ENCODE results near the gene MLPH.
A peak's percentile ranks its signal among the peaks of the same experiment; 100 is the strongest.

MLPH gene

DNA sequence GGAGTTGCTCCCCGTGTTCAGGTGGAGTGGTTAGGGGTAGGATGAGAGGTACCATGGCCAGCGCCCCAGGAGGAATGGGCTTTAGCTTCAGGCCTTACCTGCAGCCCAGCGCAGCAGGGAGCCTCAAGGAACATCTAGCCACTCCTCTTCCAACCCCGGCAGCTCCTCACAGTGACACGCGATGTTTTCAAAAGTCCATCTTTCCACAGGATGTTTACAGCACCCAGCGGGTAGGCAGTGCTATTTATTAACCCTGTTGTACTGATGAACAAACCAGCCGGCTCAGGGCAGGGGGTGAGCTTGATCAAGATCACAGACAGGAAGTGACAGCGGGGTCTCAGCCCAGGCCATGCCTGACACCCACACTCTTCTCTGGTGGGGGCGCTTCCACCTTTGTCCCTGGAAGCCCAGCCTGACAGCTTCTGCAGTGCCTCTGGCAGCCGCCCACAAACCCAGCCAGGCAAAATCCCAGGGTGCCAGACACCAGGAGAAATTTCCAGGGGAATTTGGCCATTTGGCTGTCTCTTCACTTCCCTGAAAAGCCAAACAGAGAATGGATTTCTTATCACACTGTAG is 60.9 kb downstream of the MLPH start:
- no peak overlapping the region for H3K18ac ChIP-seq (ENCODE audit: low read length)
- H2BK5ac ChIP-seq (ENCODE audit: low read length): no peak overlapping the region
- no peak overlapping the region for H3K23ac ChIP-seq (ENCODE audit: low read depth, low read length, poor library complexity)
- peaks cover 0 to 2% (median 0%) of the 10 kb centered on the region in 3 experiments for H3K27me3 ChIP-seq (ENCODE audit: control insufficient read depth in 3 of 3, insufficient read depth in 3 of 3, low read depth in 1 of 3, low read length in 3 of 3)
- no peak overlapping the region for H3K14ac ChIP-seq (ENCODE audit: low read length)
- WGBS, 2 donors (ENCODE audit: extremely low coverage in 2 of 2, insufficient read length in 2 of 2, insufficient replicate concordance in 1 of 2): no CpG with 5 or more reads among the region's 11 CpGs
- no peak overlapping the region for H2AK5ac ChIP-seq (ENCODE audit: low read depth, low read length)
- no peak overlapping the region for H4K91ac ChIP-seq (ENCODE audit: low read depth, low read length, poor library complexity)
- no peak overlapping the region for H3K4ac ChIP-seq (ENCODE audit: low read length)
- peaks cover 0 to 2% of the 10 kb centered on the region in 2 donors for H3K9me3 ChIP-seq (replicated peaks in 1 of 2; ENCODE audit: control insufficient read depth in 2 of 2, insufficient read depth in 1 of 2, low read depth in 1 of 2, low read length in 2 of 2)
- no peak overlapping the region for H3K4me3 ChIP-seq (ENCODE audit: low read length in 2 of 2)
- H3K79me1 ChIP-seq (ENCODE audit: low read depth, low read length): no peaks in the 10 kb centered on the region
- H3K4me1 ChIP-seq (ENCODE audit: control insufficient read depth in 2 of 2, insufficient read depth in 1 of 2, low read depth in 1 of 2, low read length in 2 of 2): peaks cover 0 to 2% of the 10 kb centered on the region in 2 donors
- H3K36me3 ChIP-seq (replicated peaks in 1 of 2; ENCODE audit: control insufficient read depth in 2 of 2, insufficient read depth in 2 of 2, low read length in 2 of 2): no peaks in the 10 kb centered on the region
- H2BK12ac ChIP-seq (ENCODE audit: low read length): no peak overlapping the region
- no peak overlapping the region for H3K9ac ChIP-seq (ENCODE audit: low read depth, low read length, poor library complexity)
- H3K4me2 ChIP-seq (ENCODE audit: insufficient read depth, low read length, poor library complexity, severe bottlenecking): no peak overlapping the region
- H2BK120ac ChIP-seq (ENCODE audit: low read depth, low read length): no peak overlapping the region
- no peak overlapping the region for H2BK15ac ChIP-seq (ENCODE audit: low read length)
- no peak overlapping the region for H4K8ac ChIP-seq (ENCODE audit: low read depth, low read length)
- no peak overlapping the region for H3K27ac ChIP-seq (replicated peaks; ENCODE audit: low read length)
- H2AFZ ChIP-seq (ENCODE audit: low read length): no peak overlapping the region
- no peak for DNase-seq (ENCODE audit: low spot score)

DNA sequence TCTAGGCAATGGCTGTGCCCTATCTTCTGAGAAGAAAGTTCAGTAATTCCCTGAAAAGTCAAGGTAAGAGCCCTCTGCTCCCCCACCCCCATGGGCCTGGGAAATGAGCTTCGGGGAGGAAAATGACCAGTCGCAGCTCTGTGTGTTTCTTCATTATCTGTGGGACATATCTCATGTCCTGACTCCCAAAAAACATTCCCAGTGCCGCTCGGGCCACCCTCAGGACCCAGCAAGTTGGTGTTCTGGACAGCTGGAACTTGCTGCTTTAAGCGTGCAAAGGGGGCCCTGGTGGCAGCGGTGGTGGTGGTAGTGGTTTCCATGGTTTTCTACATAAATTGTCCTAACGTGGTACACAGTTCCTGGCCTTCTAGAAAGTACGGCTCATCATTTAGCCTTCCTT is 62.2 kb downstream of the MLPH start:
- Histone ChIP-seq H3K4me1 (ENCODE audit: control insufficient read depth in 2 of 2, insufficient read depth in 1 of 2, low read depth in 1 of 2, low read length in 2 of 2) (peaks cover 0 to 2% of the 10 kb centered on the region in 2 donors), H2AK5ac (ENCODE audit: low read depth, low read length) (no peak overlapping the region), H3K4ac (ENCODE audit: low read length) (no peak overlapping the region), H2BK120ac (ENCODE audit: low read depth, low read length) (no peak overlapping the region), H2AFZ (ENCODE audit: low read length) (no peak overlapping the region), H3K27me3 (ENCODE audit: control insufficient read depth in 3 of 3, insufficient read depth in 3 of 3, low read depth in 1 of 3, low read length in 3 of 3) (peaks cover 0 to 2% (median 0%) of the 10 kb centered on the region in 3 experiments), H3K79me1 (ENCODE audit: low read depth, low read length) (no peaks in the 10 kb centered on the region), H2BK15ac (ENCODE audit: low read length) (no peak overlapping the region), H3K23ac (ENCODE audit: low read depth, low read length, poor library complexity) (peak overlapping the region; percentile 16), H3K14ac (ENCODE audit: low read length) (no peak overlapping the region), H3K27ac (replicated peaks; ENCODE audit: low read length) (no peak overlapping the region), H3K9me3 (replicated peaks in 1 of 2; ENCODE audit: control insufficient read depth in 2 of 2, insufficient read depth in 1 of 2, low read depth in 1 of 2, low read length in 2 of 2) (peaks cover 0 to 8% of the 10 kb centered on the region in 2 donors), H4K8ac (ENCODE audit: low read depth, low read length) (no peak overlapping the region), H3K36me3 (replicated peaks in 1 of 2; ENCODE audit: control insufficient read depth in 2 of 2, insufficient read depth in 2 of 2, low read length in 2 of 2) (no peaks in the 10 kb centered on the region), H3K9ac (ENCODE audit: low read depth, low read length, poor library complexity) (no peak overlapping the region), H4K91ac (ENCODE audit: low read depth, low read length, poor library complexity) (no peak overlapping the region), H2BK12ac (ENCODE audit: low read length) (no peak overlapping the region), H3K18ac (ENCODE audit: low read length) (no peak overlapping the region), H3K4me2 (ENCODE audit: insufficient read depth, low read length, poor library complexity, severe bottlenecking) (no peak overlapping the region), H2BK5ac (ENCODE audit: low read length) (no peak overlapping the region), H3K4me3 (ENCODE audit: low read length in 2 of 2) (no peak overlapping the region)
- no peak for DNase-seq (ENCODE audit: low spot score)
- no CpG with 5 or more reads among the region's 8 CpGs for WGBS, 2 donors (ENCODE audit: extremely low coverage in 2 of 2, insufficient read length in 2 of 2, insufficient replicate concordance in 1 of 2)

DNA sequence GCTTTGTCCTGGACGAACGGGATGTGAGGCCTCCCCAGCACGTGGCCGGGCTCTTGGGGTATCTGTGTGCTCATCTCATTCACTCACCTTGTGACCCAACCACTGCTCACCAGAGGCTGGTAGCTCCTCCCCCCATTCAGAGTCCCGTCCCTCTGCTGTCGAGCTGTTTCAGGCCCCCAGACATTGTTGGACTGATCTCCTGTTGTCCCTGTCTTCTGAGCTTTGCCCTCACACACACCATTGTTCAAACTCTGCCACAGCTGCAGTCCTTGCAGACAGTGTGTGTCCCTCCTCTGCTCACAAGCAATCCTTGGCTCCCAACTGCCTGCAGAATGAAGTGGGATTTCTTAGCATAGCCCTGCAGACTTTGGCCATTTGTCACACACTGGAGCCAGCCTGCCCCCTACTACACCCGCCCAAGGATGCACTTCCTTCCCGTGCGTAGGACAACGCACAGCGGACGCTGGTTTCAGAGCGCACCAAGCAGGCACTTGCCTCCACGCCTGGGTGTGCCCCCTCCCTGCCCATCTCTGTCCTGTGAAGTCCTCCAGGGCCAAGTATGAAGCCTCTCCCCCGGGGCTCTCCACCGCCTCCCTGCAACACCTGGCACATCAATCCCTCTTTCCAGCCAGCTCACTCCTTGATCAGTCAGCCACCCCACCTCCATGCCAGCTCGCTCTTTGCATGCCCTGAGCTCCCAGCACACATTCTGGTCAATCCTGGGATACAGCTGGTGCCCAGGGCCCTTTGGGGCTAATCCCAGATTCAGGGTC is 62.8 kb downstream of the MLPH start:
- peaks cover 0 to 2% (median 0%) of the 10 kb centered on the region in 3 experiments for H3K27me3 ChIP-seq (ENCODE audit: control insufficient read depth in 3 of 3, insufficient read depth in 3 of 3, low read depth in 1 of 3, low read length in 3 of 3)
- no peak overlapping the region for H3K4ac ChIP-seq (ENCODE audit: low read length)
- no CpG with 5 or more reads among the region's 17 CpGs for WGBS, 2 donors (ENCODE audit: extremely low coverage in 2 of 2, insufficient read length in 2 of 2, insufficient replicate concordance in 1 of 2)
- no peak overlapping the region for H2AFZ ChIP-seq (ENCODE audit: low read length)
- H3K14ac ChIP-seq (ENCODE audit: low read length): no peak overlapping the region
- H3K23ac ChIP-seq (ENCODE audit: low read depth, low read length, poor library complexity): peak overlapping the region; percentile 16
- DNase-seq (ENCODE audit: low spot score): no peak
- no peak overlapping the region for H3K27ac ChIP-seq (replicated peaks; ENCODE audit: low read length)
- no peak overlapping the region for H2BK120ac ChIP-seq (ENCODE audit: low read depth, low read length)
- no peaks in the 10 kb centered on the region for H3K79me1 ChIP-seq (ENCODE audit: low read depth, low read length)
- no peak overlapping the region for H2BK15ac ChIP-seq (ENCODE audit: low read length)
- peak overlapping the region; percentile 7 for H2BK12ac ChIP-seq (ENCODE audit: low read length)
- H3K18ac ChIP-seq (ENCODE audit: low read length): peak overlapping the region; percentile 15
- H3K4me3 ChIP-seq (ENCODE audit: low read length in 2 of 2): no peak overlapping the region
- no peak overlapping the region for H2BK5ac ChIP-seq (ENCODE audit: low read length)
- no peak overlapping the region for H3K4me2 ChIP-seq (ENCODE audit: insufficient read depth, low read length, poor library complexity, severe bottlenecking)
- no peak overlapping the region for H4K8ac ChIP-seq (ENCODE audit: low read depth, low read length)
- H3K4me1 ChIP-seq (ENCODE audit: control insufficient read depth in 2 of 2, insufficient read depth in 1 of 2, low read depth in 1 of 2, low read length in 2 of 2): peaks cover 0 to 2% of the 10 kb centered on the region in 2 donors
- H2AK5ac ChIP-seq (ENCODE audit: low read depth, low read length): peak overlapping the region; percentile 14
- peaks cover 0 to 8% of the 10 kb centered on the region in 2 donors for H3K9me3 ChIP-seq (replicated peaks in 1 of 2; ENCODE audit: control insufficient read depth in 2 of 2, insufficient read depth in 1 of 2, low read depth in 1 of 2, low read length in 2 of 2)
- no peaks in the 10 kb centered on the region for H3K36me3 ChIP-seq (replicated peaks in 1 of 2; ENCODE audit: control insufficient read depth in 2 of 2, insufficient read depth in 2 of 2, low read length in 2 of 2)
- H4K91ac ChIP-seq (ENCODE audit: low read depth, low read length, poor library complexity): no peak overlapping the region
- H3K9ac ChIP-seq (ENCODE audit: low read depth, low read length, poor library complexity): peak overlapping the region; percentile 38

DNA sequence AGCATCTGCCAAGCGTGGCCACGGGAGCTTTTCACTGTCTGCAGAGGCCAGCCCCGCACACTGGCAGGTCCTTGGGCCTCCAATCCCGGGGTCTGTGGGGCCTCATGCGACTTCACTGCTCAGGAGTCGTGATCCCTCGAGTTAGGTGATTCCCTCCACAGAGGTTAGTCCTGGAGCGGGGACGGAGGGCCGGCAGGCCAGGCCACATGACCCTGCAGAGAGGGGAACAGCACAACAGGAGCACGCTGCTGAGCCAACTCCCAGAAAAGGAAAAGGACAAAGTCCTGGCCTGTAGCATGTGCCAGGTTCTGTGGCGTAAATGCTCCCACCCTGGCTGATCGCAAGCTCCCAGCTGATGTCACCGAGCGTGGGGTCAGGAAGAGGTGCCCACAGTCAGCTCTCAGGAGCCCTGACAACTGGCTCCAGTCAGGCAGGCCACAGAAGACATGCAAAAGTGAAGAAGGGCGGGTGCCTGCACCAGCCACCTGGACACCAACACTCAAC is 64.1 kb downstream of the MLPH start:
- no peak overlapping the region for H3K18ac ChIP-seq (ENCODE audit: low read length)
- no peak overlapping the region for H2AFZ ChIP-seq (ENCODE audit: low read length)
- H2AK5ac ChIP-seq (ENCODE audit: low read depth, low read length): peak overlapping the region; percentile 24
- H4K91ac ChIP-seq (ENCODE audit: low read depth, low read length, poor library complexity): no peak overlapping the region
- peaks cover 0 to 12% of the 10 kb centered on the region in 2 donors for H3K9me3 ChIP-seq (replicated peaks in 1 of 2; ENCODE audit: control insufficient read depth in 2 of 2, insufficient read depth in 1 of 2, low read depth in 1 of 2, low read length in 2 of 2)
- no peak overlapping the region for H2BK15ac ChIP-seq (ENCODE audit: low read length)
- no peak for DNase-seq (ENCODE audit: low spot score)
- H3K4me1 ChIP-seq (ENCODE audit: control insufficient read depth in 2 of 2, insufficient read depth in 1 of 2, low read depth in 1 of 2, low read length in 2 of 2): peaks cover 0 to 2% of the 10 kb centered on the region in 2 donors
- H4K8ac ChIP-seq (ENCODE audit: low read depth, low read length): no peak overlapping the region
- no peak overlapping the region for H2BK12ac ChIP-seq (ENCODE audit: low read length)
- no peak overlapping the region for H3K4ac ChIP-seq (ENCODE audit: low read length)
- peaks cover 0 to 2% (median 0%) of the 10 kb centered on the region in 3 experiments for H3K27me3 ChIP-seq (ENCODE audit: control insufficient read depth in 3 of 3, insufficient read depth in 3 of 3, low read depth in 1 of 3, low read length in 3 of 3)
- no peak overlapping the region for H3K23ac ChIP-seq (ENCODE audit: low read depth, low read length, poor library complexity)
- H3K79me1 ChIP-seq (ENCODE audit: low read depth, low read length): no peaks in the 10 kb centered on the region
- no peak overlapping the region for H2BK5ac ChIP-seq (ENCODE audit: low read length)
- H3K4me3 ChIP-seq (ENCODE audit: low read length in 2 of 2): peak overlapping the region in 1 of 2 donors; percentile 33
- no peak overlapping the region for H2BK120ac ChIP-seq (ENCODE audit: low read depth, low read length)
- no peak overlapping the region for H3K9ac ChIP-seq (ENCODE audit: low read depth, low read length, poor library complexity)
- no CpG with 5 or more reads among the region's 16 CpGs for WGBS, 2 donors (ENCODE audit: extremely low coverage in 2 of 2, insufficient read length in 2 of 2, insufficient replicate concordance in 1 of 2)
- no peak overlapping the region for H3K27ac ChIP-seq (replicated peaks; ENCODE audit: low read length)
- H3K14ac ChIP-seq (ENCODE audit: low read length): no peak overlapping the region
- no peaks in the 10 kb centered on the region for H3K36me3 ChIP-seq (replicated peaks in 1 of 2; ENCODE audit: control insufficient read depth in 2 of 2, insufficient read depth in 2 of 2, low read length in 2 of 2)
- no peak overlapping the region for H3K4me2 ChIP-seq (ENCODE audit: insufficient read depth, low read length, poor library complexity, severe bottlenecking)
